ENCODE results near the gene XYLT1. TPM values are rescaled to one million over a fixed set of nuclear protein-coding genes. Genes with fewer than 3 reads are reported as not detected.

XYLT1 gene
- total RNA-seq, 3 donors from 2014 or later = 23.1 to 44.0 (median 34.1) TPM

DNA sequence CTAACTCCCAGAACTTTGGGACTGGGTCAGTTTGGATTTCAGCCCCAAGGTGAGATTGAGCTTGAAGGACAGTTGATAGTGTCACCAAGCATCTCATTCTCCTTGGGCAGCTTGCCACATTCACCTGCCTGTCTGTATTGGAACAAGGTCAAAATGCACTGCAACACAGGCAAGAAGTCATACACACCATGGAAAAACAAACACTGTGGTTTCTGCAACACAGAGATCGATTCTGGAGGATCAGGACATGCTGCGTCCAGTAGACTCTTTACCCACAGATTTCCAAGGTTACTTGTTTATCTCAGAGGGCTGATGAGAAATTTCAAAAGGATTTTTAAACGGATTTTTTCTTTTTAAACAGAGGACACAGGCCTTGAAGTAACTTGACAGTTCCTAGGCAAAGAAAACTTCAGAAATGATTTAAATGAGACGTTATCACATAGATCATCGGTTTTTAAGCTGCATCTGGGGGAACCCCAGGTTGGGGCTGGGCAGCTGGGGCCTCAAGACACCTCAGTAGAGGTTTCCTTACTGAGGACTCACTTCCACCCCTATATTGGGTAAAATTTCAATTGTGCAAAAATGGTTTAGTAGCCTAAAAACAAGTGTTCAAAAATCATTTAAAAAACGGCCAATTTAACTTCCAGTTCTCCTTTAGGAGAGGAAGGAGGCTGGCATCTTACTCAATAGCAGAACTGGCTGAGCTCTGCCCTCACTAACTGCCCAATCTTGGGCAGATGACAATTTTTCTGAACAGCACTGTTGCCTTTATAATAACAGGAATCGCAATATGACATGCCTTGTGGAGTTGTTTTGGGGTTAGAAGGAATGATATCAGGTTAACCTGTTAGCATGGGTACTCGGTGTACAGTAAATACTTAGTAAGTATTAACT lies 299.3 kb downstream of the XYLT1 start:
- no peak for DNase-seq
- Histone ChIP-seq H3K9me3 (no peaks in the 10 kb centered on the region), H3K36me3 (ENCODE audit: low read depth) (no peaks in the 10 kb centered on the region), H3K4me1 (ENCODE audit: low read depth) (no peaks in the 10 kb centered on the region), H3K4me3 (no peak overlapping the region)
- TF ChIP-seq, protein P1, sequence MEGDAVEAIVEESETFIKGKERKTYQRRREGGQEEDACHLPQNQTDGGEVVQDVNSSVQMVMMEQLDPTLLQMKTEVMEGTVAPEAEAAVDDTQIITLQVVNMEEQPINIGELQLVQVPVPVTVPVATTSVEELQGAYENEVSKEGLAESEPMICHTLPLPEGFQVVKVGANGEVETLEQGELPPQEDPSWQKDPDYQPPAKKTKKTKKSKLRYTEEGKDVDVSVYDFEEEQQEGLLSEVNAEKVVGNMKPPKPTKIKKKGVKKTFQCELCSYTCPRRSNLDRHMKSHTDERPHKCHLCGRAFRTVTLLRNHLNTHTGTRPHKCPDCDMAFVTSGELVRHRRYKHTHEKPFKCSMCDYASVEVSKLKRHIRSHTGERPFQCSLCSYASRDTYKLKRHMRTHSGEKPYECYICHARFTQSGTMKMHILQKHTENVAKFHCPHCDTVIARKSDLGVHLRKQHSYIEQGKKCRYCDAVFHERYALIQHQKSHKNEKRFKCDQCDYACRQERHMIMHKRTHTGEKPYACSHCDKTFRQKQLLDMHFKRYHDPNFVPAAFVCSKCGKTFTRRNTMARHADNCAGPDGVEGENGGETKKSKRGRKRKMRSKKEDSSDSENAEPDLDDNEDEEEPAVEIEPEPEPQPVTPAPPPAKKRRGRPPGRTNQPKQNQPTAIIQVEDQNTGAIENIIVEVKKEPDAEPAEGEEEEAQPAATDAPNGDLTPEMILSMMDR (IDR thresholded peaks at IDR 0.05) = no peak
- intact Hi-C loops (cut with DNase I, micrococcal nuclease) = no loop called here
- ATAC-seq = no peak

DNA sequence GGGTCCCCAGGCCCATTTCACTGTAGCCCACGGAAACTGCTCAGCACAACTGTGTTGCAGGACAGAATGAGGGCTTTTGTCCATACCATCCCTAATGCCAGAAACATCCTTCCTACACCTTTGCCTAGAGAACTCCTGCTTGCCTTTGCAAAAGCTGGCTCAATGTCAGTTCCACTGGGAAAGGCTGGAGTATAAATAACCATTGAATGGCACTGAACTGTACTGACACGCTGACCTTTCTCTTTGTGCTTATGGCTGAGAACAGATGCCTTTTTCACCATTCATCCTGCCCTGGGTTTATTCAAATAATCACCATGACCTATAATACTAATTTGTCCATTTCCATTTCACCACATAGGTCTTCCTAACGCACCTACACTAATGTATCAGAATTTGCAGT lies 300.3 kb downstream of the XYLT1 start:
- ATAC-seq (no peak), DNase-seq (no peak)
- Histone ChIP-seq H3K36me3 (ENCODE audit: low read depth) (no peaks in the 10 kb centered on the region), H3K9me3 (no peaks in the 10 kb centered on the region), H3K4me1 (ENCODE audit: low read depth) (no peaks in the 10 kb centered on the region), H3K4me3 (no peak overlapping the region)
- intact Hi-C loops (cut with DNase I, micrococcal nuclease) = no loop called here
- TF ChIP-seq, protein P1 (IDR thresholded peaks at IDR 0.05) = no peak

DNA sequence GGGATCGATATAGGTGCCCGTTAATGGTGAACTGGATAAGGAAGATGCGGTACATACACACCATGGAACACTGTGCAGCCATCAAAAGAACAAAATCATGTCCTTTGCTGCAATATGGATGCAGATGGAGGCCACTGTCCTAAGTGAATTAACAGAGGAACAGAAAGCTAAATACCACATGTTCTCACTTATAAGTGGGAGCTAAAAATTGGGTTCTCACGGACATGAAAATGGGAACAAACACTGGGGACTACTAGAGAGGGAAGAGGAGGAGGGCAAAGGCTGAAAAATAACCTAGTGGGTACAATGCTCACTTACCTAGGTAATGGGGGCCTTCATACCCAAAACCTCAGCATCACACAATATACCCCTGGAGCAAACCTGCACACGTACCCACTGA lies 302.6 kb downstream of the XYLT1 start:
- TF ChIP-seq, protein P1 (IDR thresholded peaks at IDR 0.05) = no peak
- no peak for DNase-seq
- no peak for ATAC-seq
- H3K9me3 ChIP-seq = no peaks in the 10 kb centered on the region
- H3K4me1 ChIP-seq (ENCODE audit: low read depth) = no peaks in the 10 kb centered on the region
- intact Hi-C loops (cut with DNase I, micrococcal nuclease) = no loop called here
- no peak overlapping the region for H3K4me3 ChIP-seq
- no peaks in the 10 kb centered on the region for H3K36me3 ChIP-seq (ENCODE audit: low read depth)

DNA sequence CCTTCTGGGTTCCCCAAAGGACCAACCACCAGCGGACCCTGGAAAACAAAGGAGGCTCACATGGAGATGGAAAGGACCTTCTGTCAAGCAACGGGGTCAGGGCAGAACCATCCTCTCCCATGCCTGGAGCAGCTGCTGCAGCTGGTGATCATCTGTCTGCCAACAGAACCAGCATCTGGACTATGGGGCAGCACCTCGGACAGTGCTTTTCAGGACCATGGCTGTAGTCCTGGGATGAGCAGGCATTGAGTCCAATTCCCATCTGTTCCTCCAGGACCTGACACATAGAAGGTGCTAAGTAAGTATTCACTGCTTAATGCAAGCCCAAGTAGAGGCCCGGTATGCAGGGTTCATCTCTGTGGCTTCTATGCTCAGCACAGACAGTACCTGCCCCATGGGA lies 304.7 kb downstream of the XYLT1 start:
- Histone ChIP-seq H3K4me3 (no peak overlapping the region), H3K4me1 (ENCODE audit: low read depth) (no peaks in the 10 kb centered on the region), H3K36me3 (ENCODE audit: low read depth) (no peaks in the 10 kb centered on the region), H3K9me3 (no peaks in the 10 kb centered on the region)
- DNase-seq (no peak), ATAC-seq (no peak)
- TF ChIP-seq, protein P1 (IDR thresholded peaks at IDR 0.05) = no peak
- intact Hi-C loops (cut with DNase I, micrococcal nuclease) = no loop called here

DNA sequence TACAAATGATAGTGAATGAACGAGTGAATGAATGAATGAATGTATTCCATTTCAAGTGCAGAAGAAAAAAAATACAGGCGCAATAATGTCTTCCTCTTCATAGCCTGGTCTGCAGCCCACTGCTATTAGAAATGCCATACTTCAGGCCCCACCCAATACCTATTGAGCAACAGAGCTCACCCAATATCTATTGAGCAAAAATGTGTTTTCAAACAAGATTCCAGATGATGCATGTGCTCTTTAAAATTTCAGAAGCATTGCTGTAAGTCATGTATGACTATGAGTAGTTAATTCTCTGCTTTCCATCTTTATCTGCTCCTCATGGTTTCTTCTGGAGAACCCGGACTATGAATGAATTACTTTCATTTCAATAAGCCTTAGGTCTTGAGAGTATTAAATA lies 308.2 kb downstream of the XYLT1 start:
- no peak overlapping the region for H3K4me3 ChIP-seq
- no peaks in the 10 kb centered on the region for H3K9me3 ChIP-seq
- no peaks in the 10 kb centered on the region for H3K36me3 ChIP-seq (ENCODE audit: low read depth)
- H3K4me1 ChIP-seq (ENCODE audit: low read depth) = no peaks in the 10 kb centered on the region
- intact Hi-C loops (cut with DNase I, micrococcal nuclease) = no loop called here
- DNase-seq = no peak
- no peak for ATAC-seq
- TF ChIP-seq, protein P1 (IDR thresholded peaks at IDR 0.05) = no peak
